ENCODE results near the gene PRKCZ. TPM values are rescaled to one million over a fixed set of nuclear protein-coding genes. Genes with fewer than 3 reads are reported as not detected.

Gene PRKCZ
- total RNA-seq, 1 experiment from 2014 or later, result 14.3 TPM

DNA sequence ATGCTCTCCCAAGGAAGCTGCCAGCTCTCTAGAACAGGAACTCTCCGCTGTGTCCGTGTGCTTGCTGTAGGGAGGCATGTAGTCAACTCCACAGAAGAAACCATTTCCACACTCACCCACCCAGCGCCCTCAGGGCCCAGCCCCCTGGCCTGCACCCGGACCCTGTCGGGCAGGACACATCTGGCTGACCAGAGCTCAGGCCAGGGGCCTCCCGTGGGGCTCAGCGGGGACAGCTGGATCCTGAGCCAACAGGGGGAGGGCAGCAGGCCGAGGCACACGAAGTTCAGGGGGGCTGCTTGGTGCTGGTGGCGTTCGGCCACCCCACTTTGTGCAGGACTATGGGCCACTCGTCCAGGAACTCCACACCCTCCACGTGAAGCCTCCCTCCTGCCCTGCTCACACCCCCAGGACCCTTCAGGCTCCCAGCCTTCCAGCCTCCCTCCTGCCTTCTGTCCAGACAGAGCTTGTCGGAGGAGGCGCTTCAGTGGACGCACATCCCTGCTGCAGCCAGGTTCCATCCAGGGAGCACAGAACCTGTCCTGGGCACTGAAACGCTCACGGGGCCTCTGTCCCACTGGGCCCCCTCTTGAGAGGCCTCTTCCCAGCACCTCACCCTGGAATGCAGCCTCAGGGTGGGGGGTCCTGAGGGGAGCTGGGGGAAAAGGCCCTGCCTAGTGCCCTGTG lies 159.3 kb downstream of the PRKCZ start:
- DNase-seq (ENCODE audit: low read depth), result no peak

GRCh38 chr1:2210084-2210653 lies 160.0 kb downstream of the PRKCZ start:
- no peak for DNase-seq (ENCODE audit: low read depth)

- no peak for DNase-seq (ENCODE audit: low read depth)
These were observed 160.6 kb downstream of the PRKCZ start for GRCh38 chr1:2210786-2211185.

- DNase-seq (ENCODE audit: low read depth), result peak; percentile 41
These were observed 162.0 kb downstream of the PRKCZ start for GRCh38 chr1:2212274-2212531.

DNA sequence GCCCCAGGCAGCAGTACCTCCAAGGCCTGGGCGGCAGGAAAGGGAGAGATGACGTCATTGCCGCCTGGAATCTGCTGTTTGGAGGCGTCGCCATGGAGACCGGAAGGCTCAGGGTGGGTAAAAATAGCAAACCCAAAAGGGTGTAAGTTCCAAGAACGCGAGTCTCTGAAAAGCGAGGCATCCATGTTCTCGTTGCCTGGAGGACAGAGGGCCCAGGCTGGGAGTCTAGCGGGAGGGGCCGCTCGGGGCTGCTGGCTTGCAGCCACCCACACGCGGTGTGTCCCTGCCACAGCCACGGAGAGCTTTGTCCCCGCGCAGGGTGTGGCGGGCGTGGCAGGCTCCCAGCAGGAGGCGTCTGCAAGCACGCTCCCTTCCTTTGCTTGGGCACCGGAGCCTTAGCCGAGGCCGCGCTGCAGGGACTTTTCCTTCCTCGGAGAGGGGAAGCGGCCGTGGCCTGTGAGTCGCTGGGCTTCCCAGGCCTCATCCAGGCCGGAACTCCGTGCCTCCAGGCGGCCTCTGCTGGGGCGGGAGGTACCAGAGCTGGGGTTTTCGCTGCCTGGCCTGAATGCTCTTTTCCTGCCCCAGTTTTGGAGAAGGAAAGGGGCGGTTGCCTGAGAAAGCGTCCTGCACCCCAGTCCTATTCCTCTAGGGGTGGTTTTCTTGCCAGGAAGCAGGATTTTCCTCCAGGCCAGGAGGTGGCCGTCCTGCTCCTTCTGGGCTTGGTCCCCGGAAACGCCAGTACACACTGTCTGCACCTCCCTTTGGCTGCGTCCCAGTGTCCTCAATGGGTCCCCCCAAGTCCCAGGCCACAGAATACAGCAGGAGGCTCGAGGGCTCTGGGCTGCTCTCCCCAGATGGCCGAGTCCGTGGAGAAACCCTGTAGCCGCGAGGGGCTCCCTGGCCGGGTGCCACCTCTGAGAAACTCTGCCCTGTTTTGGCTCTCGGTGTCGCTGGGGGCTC lies 162.6 kb downstream of the PRKCZ start:
- DNase-seq (ENCODE audit: low read depth), result peak; percentile 97

DNA sequence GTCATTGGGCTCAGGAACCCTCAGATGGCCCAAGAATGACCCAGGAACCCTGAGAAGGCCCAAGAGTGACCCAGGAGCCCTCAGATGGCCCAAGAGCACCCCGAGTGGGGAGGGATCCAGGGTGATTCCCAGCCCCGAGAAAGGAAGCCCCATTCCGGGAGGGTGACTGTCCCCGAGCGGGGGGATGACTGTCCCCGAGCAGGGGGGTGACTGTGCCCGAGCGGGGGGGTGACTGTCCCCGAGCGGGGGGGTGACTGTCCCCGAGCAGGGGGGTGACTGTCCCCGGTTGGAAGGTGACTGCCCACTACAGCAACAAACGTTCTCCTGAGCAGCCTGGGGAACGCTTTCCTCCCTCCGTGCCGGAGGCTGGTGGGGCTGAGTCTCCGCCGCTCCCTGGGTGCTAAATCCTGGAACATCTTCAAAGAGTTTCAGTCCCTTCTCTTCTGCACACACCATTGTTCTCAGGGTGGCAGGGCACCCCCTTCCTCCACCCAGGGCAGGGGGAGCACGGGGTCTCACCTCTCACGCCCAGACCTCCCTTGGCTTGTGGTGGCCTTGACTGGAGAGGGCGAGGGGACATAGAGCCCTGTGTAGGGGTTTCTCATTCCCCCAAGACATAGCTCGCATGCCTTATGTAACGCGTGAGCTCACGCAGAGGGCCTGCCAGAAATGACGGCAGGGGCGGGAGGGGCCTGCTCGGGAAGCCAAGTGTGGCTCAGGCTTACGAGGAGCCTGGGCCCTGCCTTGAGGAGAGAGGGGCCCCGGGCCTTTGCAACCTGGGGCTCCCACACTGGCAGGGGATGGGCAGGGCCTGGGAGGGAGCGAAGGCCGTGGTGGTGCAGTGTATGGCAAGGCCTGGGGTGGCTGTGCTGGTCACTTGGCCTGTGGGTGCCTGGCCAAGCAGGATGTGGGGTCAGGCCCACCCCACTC lies 163.6 kb downstream of the PRKCZ start:
- peak; percentile 66 for DNase-seq (ENCODE audit: low read depth)

DNA sequence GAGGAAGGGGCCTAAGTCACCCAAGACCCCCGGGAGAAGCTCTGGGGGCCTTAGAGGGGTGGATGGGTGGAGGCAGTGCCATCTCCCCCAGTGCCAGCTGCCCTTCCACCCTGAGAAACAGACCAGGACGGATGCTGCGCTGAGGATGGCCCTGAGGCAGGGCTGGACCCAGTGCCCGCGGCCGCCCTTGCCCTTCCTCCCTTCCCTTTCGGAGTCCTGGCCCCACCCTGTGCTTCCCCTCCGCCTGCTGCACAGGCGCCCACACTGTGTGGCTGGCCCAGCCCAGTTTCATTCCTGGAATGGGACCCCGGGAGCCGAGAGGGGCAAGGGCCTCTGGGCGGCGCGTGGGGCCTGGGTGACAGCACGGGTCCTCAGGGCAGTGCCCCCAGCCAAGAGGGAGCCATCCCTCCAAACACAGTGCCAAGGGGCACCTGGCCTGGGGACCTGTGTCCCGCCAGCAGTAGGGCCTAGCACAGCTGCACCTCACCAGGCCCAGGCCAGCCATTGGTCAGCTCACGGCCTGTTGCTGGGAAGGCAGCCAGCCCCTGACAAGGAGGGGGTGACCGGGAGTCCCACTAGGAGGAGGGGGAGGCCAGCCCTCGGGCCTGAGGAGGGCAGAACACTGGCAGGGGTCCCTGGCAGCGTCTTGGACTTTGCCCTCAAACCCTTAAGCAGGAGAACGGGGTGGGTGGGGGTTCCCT lies 164.5 kb downstream of the PRKCZ start:
- DNase-seq (ENCODE audit: low read depth), result no peak

- no peak for DNase-seq (ENCODE audit: low read depth)
These were observed 165.1 kb downstream of the PRKCZ start for GRCh38 chr1:2215329-2215728.

DNA sequence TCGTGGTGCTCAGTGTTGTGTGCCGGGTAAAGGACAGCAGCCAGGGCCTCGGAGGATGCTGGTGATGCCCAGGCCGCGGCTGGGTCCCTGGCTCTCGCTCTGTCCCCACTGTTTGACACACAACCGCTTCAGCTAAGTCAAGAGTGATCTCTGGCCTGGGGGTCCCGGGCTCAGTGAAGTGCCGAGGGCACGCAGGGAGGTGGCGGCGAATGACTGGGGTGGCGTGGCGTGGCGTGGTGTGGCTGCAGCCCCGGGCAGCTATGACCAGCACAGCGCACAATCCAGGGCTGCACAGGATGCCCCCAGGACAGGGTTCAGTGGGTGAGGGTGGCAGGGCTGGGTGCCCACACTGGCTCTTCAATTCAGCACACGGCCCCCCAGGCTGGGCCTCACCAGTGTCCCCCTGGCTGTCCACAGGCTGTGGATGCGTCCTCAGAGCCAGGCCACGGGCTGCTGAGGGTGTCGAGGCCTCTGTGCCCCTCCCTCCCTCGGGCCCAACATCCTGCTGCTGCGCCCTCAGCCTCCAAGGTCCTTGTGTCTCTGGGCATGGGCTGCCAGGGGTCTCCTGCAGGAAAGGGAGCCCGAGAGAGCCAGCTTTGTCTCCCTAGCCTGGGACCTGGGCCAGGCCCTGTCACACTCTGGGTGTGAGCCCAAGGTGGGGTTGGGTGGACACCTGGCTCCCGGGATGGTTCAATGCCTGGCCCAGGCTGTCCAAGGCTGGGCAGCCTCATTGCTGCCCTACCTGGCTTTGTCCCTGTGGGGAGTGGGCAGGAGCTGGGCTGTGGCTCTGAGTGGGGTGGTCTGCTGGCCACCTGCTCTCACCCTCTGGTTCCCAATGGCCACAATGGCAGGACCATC lies 165.9 kb downstream of the PRKCZ start:
- DNase-seq (ENCODE audit: low read depth), result no peak

DNA sequence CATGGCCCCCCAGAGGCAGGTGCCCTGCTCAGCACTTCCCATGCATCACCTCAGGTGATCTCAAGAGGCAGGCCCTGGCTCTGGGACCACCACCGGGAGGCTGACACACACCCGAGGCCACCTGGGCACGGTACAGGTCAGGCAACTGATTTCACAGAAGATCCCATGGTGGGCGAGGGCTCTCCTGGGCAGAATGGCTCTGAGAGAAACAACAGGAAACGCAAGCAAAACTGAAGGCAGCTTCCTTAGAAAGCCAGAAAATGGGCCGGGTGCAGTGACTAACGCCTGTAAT lies 166.5 kb downstream of the PRKCZ start:
- no peak for DNase-seq (ENCODE audit: low read depth)

DNA sequence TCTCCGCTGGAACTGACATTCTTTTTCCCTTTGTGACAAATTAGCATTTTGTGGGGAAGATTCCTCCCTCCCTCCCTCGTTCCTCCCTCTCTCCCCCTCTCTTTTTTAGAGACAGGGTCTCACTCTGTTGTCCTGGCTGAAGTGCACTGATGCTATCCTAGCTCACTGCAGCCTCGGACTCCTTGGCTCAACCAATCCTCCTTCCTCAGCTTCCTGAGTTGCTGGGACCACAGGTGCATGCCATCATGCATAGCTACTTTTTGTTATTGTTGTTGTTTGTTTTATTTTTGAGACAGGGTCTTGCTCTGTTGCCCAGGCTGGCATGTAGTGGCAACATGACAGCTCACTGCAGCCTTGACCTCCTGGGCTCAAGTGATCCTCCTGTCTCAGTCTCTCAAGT lies 171.1 kb downstream of the PRKCZ start:
- no peak for DNase-seq (ENCODE audit: low read depth)

DNA sequence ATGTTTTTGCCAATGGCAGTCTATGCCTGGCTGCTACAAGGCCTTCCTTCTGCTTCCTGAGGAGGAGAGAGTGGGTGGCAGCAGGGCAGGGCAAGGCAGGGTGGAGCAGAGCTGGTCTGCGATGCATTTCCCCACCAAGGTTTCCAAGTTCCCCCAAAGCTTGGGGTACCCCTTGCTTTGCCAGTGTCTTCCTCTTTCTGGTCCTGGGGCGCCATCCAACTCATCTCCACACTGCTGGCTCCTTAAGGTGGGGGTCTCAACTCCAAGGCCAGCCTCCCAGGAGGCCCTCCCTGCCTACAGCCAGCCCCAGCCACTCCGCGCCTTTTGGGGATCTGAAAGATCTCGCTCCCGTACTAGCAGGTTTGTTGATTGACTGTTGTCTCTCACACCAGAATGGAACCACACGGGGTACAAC lies 174.0 kb downstream of the PRKCZ start:
- DNase-seq (ENCODE audit: low read depth), result no peak

- no peak for DNase-seq (ENCODE audit: low read depth)
These were observed 174.6 kb downstream of the PRKCZ start for GRCh38 chr1:2224631-2225428.

GRCh38 chr1:2226525-2227345 lies 176.5 kb downstream of the PRKCZ start:
- no peak for DNase-seq (ENCODE audit: low read depth)

DNA sequence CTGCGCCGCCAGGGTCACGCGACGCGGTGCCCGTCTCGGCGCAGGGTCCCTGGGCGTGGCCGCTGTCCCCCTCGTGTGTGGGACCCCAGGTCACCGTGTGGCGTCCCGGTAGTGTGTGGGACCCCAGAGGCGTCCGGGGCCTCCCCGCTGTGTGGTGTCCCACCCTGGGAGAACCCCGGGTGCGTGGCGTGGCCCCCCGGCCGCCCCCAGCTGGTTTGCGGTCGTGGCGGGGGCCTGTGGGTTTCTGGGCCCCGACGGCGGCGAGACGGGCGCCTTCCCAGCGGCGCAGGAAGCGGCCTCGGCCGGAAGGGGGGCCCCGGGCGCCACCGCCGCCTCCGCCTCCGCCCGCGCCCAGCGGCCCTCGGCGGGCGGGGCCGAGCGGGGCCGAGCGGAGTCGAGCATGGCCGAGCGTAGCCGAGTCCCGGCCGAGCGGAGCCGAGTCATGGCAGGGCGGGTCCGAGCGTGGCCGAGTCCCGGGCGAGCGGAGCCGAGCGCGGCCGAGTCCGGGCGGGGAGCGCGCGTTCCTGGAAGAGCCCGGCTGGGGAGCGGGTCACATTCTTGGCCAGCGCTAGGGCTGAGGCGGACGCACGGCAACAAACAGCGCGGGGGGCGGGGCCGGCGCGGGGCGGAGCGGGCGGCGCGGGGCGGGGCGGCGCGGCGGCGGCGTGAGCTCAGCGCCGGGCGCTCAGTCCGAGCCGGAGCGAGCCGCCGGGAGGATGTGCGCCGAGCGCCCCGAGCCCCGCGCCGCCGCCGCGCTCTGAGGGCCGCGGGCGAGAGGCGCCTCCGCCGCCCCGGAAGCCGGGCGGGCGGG lies 177.3 kb downstream of the PRKCZ start:
- peak; percentile 99 for DNase-seq (ENCODE audit: low read depth)

GRCh38 chr1:2228157-2228594 lies 178.0 kb downstream of the PRKCZ start, which contains the start of gene SKI:
Gene SKI (plus strand): TSS chr1:2228319. CDS start chr1:2228767, 448 bp downstream.
- DNase-seq (ENCODE audit: low read depth), result no peak

DNA sequence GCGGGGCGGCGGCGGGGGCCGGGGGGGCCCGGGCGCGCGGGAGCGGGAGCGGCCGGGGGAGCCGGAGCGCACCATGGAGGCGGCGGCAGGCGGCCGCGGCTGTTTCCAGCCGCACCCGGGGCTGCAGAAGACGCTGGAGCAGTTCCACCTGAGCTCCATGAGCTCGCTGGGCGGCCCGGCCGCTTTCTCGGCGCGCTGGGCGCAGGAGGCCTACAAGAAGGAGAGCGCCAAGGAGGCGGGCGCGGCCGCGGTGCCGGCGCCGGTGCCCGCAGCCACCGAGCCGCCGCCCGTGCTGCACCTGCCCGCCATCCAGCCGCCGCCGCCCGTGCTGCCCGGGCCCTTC lies 178.5 kb downstream of the PRKCZ start:
- DNase-seq (ENCODE audit: low read depth), result peak; percentile 59

Measured in Daoy (cell line).